ENCODE results near the gene TEX11. TPM values are rescaled to one million over a fixed set of nuclear protein-coding genes. Genes with fewer than 3 reads are reported as not detected.

Gene TEX11
- total RNA-seq, 4 donors from 2014 or later: not detected

- no peak for DNase-seq (ENCODE audit: low spot score in 2 of 2)
- Histone ChIP-seq H3K27ac (no peak overlapping the region), H3K4me3 (no peak overlapping the region), H3K9me3 (no peaks in the 10 kb centered on the region), H3K27me3 (no peaks in the 10 kb centered on the region), H3K4me1 (no peaks in the 10 kb centered on the region), H3K36me3 (peaks cover 1% of the 10 kb centered on the region)
- TF ChIP-seq POLR2AphosphoS5 (IDR thresholded peaks at IDR 0.05) (no peak), EP300 (IDR thresholded peaks at IDR 0.05) (no peak), CTCF (IDR thresholded peaks at IDR 0.05) (no peak), POLR2A (IDR thresholded peaks at IDR 0.05) (no peak)
- 61% methylated on average over 4 of the region's 4 CpGs for WGBS
These were observed 403.1 kb downstream of the TEX11 start for GRCh38 chrX:70505451-70505841.

GRCh38 chrX:70504772-70505450 is 403.6 kb downstream of the TEX11 start:
- no peaks in the 10 kb centered on the region for H3K9me3 ChIP-seq
- H3K27me3 ChIP-seq: no peaks in the 10 kb centered on the region
- no peak for DNase-seq (ENCODE audit: low spot score in 2 of 2)
- peaks cover 7% of the 10 kb centered on the region for H3K36me3 ChIP-seq
- no peaks in the 10 kb centered on the region for H3K4me1 ChIP-seq
- 66% methylated on average over 6 of the region's 6 CpGs for WGBS
- H3K4me3 ChIP-seq: no peak overlapping the region
- TF ChIP-seq POLR2A (IDR thresholded peaks at IDR 0.05) (no peak), POLR2AphosphoS5 (IDR thresholded peaks at IDR 0.05) (no peak), EP300 (IDR thresholded peaks at IDR 0.05) (no peak), CTCF (IDR thresholded peaks at IDR 0.05) (no peak)
- H3K27ac ChIP-seq: no peak overlapping the region

GRCh38 chrX:70500826-70501225 is 407.7 kb downstream of the TEX11 start:
- WGBS: 78% methylated on average over 4 of the region's 4 CpGs
- H3K27ac ChIP-seq: no peak overlapping the region
- no peaks in the 10 kb centered on the region for H3K4me1 ChIP-seq
- peaks cover 10% of the 10 kb centered on the region for H3K36me3 ChIP-seq
- H3K27me3 ChIP-seq: no peaks in the 10 kb centered on the region
- no peak overlapping the region for H3K4me3 ChIP-seq
- no peak for DNase-seq (ENCODE audit: low spot score in 2 of 2)
- no peaks in the 10 kb centered on the region for H3K9me3 ChIP-seq
- no peak for TF ChIP-seq EP300 (IDR thresholded peaks at IDR 0.05)

GRCh38 chrX:70498129-70498528 is 410.4 kb downstream of the TEX11 start:
- 84% methylated on average over 2 of the region's 2 CpGs for WGBS
- H3K9me3 ChIP-seq: no peaks in the 10 kb centered on the region
- no peak for DNase-seq (ENCODE audit: low spot score in 2 of 2)
- H3K27ac ChIP-seq: no peak overlapping the region
- H3K4me1 ChIP-seq: no peaks in the 10 kb centered on the region
- peaks cover 10% of the 10 kb centered on the region for H3K36me3 ChIP-seq
- H3K4me3 ChIP-seq: no peak overlapping the region
- no peak for TF ChIP-seq POLR2AphosphoS5 (IDR thresholded peaks at IDR 0.05)
- TF ChIP-seq EP300 (IDR thresholded peaks at IDR 0.05): no peak
- no peak for TF ChIP-seq CTCF (IDR thresholded peaks at IDR 0.05)
- TF ChIP-seq POLR2A (IDR thresholded peaks at IDR 0.05): no peak
- no peaks in the 10 kb centered on the region for H3K27me3 ChIP-seq

- DNase-seq (ENCODE audit: low spot score in 2 of 2): no peak
- 80% methylated on average over 2 of the region's 3 CpGs for WGBS
- H3K4me1 ChIP-seq: no peaks in the 10 kb centered on the region
- peaks cover 10% of the 10 kb centered on the region for H3K36me3 ChIP-seq
- H3K27ac ChIP-seq: no peak overlapping the region
- H3K9me3 ChIP-seq: no peaks in the 10 kb centered on the region
- H3K27me3 ChIP-seq: no peaks in the 10 kb centered on the region
- TF ChIP-seq POLR2AphosphoS5 (IDR thresholded peaks at IDR 0.05): no peak
- TF ChIP-seq EP300 (IDR thresholded peaks at IDR 0.05): no peak
- no peak for TF ChIP-seq CTCF (IDR thresholded peaks at IDR 0.05)
- TF ChIP-seq POLR2A (IDR thresholded peaks at IDR 0.05): no peak
- no peak overlapping the region for H3K4me3 ChIP-seq
These were observed 411.5 kb downstream of the TEX11 start for GRCh38 chrX:70497026-70497425.

GRCh38 chrX:70496491-70496890 is 412.0 kb downstream of the TEX11 start:
- Histone ChIP-seq H3K36me3 (peaks cover 10% of the 10 kb centered on the region), H3K4me1 (no peaks in the 10 kb centered on the region), H3K4me3 (no peak overlapping the region), H3K27ac (no peak overlapping the region), H3K9me3 (no peaks in the 10 kb centered on the region), H3K27me3 (no peaks in the 10 kb centered on the region)
- no peak for DNase-seq (ENCODE audit: low spot score in 2 of 2)
- no peak for TF ChIP-seq CTCF (IDR thresholded peaks at IDR 0.05)
- no peak for TF ChIP-seq EP300 (IDR thresholded peaks at IDR 0.05)
- no peak for TF ChIP-seq POLR2A (IDR thresholded peaks at IDR 0.05)
- no peak for TF ChIP-seq POLR2AphosphoS5 (IDR thresholded peaks at IDR 0.05)
- 61% methylated on average over 5 of the region's 5 CpGs for WGBS

Data from suprapubic skin (tissue), 4 donors.